WTC11 (cell line): ENCODE measurements around the gene SLC16A14.

Source experiments
- ATF1 ChIP-seq: sonication (generic); formaldehyde crosslinking; IDR thresholded peaks from 2 replicates; pipeline ENCODE4 v1.8.1; 2023; ENCODE audit warnings: mild to moderate bottlenecking, moderate library complexity, missing genetic modification reagents
- CREB1 ChIP-seq: sonication (generic); formaldehyde crosslinking; IDR thresholded peaks from 2 replicates; pipeline ENCODE4 v1.8.0; 2023; ENCODE audit warnings: mild to moderate bottlenecking, missing genetic modification reagents
- CTCF ChIP-seq: fragments of 200-600 bp; IDR thresholded peaks from 2 replicates; pipeline ENCODE4 v1.8.0; 2022; ENCODE audit warnings: antibody characterized with exemption
- ESRRA ChIP-seq: sonication (generic); formaldehyde crosslinking; IDR thresholded peaks from 2 replicates; pipeline ENCODE4 v1.8.1; 2022; ENCODE audit warnings: mild to moderate bottlenecking, missing genetic modification reagents, borderline replicate concordance
- FOXJ3 ChIP-seq: sonication (generic); formaldehyde crosslinking; IDR thresholded peaks from 2 replicates; pipeline ENCODE4 v1.9.0; 2021; ENCODE audit warnings: missing genetic modification reagents, mild to moderate bottlenecking, borderline replicate concordance
- FOXK1 ChIP-seq: sonication (generic); formaldehyde crosslinking; IDR thresholded peaks from 2 replicates; pipeline ENCODE4 v1.8.0; 2022; ENCODE audit warnings: mild to moderate bottlenecking, moderate library complexity, missing genetic modification reagents
- IRF2 ChIP-seq: sonication (generic); formaldehyde crosslinking; IDR thresholded peaks from 2 replicates; pipeline ENCODE4 v1.8.0; 2022; ENCODE audit warnings: low read depth, missing genetic modification reagents, borderline replicate concordance
- JUN ChIP-seq: sonication (generic); formaldehyde crosslinking; IDR thresholded peaks from 2 replicates; pipeline ENCODE4 v1.8.0; 2023; ENCODE audit warnings: mild to moderate bottlenecking, missing genetic modification reagents
- MLX ChIP-seq: sonication (generic); formaldehyde crosslinking; IDR thresholded peaks from 2 replicates; pipeline ENCODE4 v1.8.1; 2023; ENCODE audit warnings: mild to moderate bottlenecking, missing genetic modification reagents, moderate library complexity
- SP1 ChIP-seq: sonication (generic); formaldehyde crosslinking; conservative IDR thresholded peaks from 2 replicates; pipeline ENCODE4 v1.8.1; 2022; ENCODE audit warnings: missing genetic modification reagents
- TF ChIP-seq, protein P1 (sequence below): fragments of 250-450 bp; sonication (Bioruptor Pico); IDR thresholded peaks from 2 replicates; pipeline ENCODE4 v2.1.2; 2022; ENCODE audit warnings: mild to moderate bottlenecking, moderate library complexity
- TF ChIP-seq, protein P2 (sequence below): sonication (generic); formaldehyde crosslinking; IDR thresholded peaks from 2 replicates; pipeline ENCODE4 v1.8.0; 2023; ENCODE audit warnings: missing genetic modification reagents
- TF ChIP-seq, protein P3 (sequence below): sonication (generic); formaldehyde crosslinking; conservative IDR thresholded peaks from 2 replicates; pipeline ENCODE4 v1.8.1; 2022; ENCODE audit warnings: mild to moderate bottlenecking, missing genetic modification reagents

- no peak for TF ChIP-seq CTCF
- TF ChIP-seq JUN (CRISPR knock-in tag), result no peak
- TF ChIP-seq CREB1 (CRISPR knock-in tag), result no peak
- no peak for TF ChIP-seq FOXK1 (CRISPR knock-in tag)
- TF ChIP-seq, protein P1, sequence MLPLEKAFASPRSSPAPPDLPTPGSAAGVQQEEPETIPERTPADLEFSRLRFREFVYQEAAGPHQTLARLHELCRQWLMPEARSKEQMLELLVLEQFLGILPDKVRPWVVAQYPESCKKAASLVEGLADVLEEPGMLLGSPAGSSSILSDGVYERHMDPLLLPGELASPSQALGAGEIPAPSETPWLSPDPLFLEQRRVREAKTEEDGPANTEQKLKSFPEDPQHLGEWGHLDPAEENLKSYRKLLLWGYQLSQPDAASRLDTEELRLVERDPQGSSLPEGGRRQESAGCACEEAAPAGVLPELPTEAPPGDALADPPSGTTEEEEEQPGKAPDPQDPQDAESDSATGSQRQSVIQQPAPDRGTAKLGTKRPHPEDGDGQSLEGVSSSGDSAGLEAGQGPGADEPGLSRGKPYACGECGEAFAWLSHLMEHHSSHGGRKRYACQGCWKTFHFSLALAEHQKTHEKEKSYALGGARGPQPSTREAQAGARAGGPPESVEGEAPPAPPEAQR (CRISPR knock-in tag), result no peak
- no peak for TF ChIP-seq FOXJ3
- TF ChIP-seq, protein P2, sequence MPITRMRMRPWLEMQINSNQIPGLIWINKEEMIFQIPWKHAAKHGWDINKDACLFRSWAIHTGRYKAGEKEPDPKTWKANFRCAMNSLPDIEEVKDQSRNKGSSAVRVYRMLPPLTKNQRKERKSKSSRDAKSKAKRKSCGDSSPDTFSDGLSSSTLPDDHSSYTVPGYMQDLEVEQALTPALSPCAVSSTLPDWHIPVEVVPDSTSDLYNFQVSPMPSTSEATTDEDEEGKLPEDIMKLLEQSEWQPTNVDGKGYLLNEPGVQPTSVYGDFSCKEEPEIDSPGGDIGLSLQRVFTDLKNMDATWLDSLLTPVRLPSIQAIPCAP (CRISPR knock-in tag), result no peak
- TF ChIP-seq ATF1, result no peak
- no peak for TF ChIP-seq ESRRA (CRISPR knock-in tag)
- TF ChIP-seq, protein P3, sequence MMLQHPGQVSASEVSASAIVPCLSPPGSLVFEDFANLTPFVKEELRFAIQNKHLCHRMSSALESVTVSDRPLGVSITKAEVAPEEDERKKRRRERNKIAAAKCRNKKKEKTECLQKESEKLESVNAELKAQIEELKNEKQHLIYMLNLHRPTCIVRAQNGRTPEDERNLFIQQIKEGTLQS (CRISPR knock-in tag), result no peak
- TF ChIP-seq MLX, result no peak
- TF ChIP-seq IRF2 (CRISPR knock-in tag), result no peak
- no peak for TF ChIP-seq SP1
Measured at GRCh38 chr2:230050136-230050535, 18.6 kb downstream of the SLC16A14 start.
